CD4-positive, CD25-positive, alpha-beta regulatory T cell (primary cell): ENCODE data around the gene SPTBN4. TPM values are rescaled to one million over a fixed set of nuclear protein-coding genes. Genes with fewer than 3 reads are reported as not detected.
"Not testable (repeated sequence)": the region's sequence is repeated elsewhere in the genome, so short reads cannot be mapped to it uniquely, and the experiment has no call there.

ENCODE experiments used
- ATAC-seq, 2 donors: fragments of 150-1000 bp; cut with Tn5 transposase; one replicate each; pipeline ENCODE4 v1.10.0; 2021; ENCODE audit warnings: low read depth in 2 of 2, moderate number of reproducible peaks in 2 of 2, moderate library complexity in 1 of 2
- DNase-seq, 3 donors: peaks; one replicate each; pipeline versions ENCODE4 v3.0.0 to v3.0.0-alpha.2; 2012 to 2022; ENCODE audit warnings: mixed read lengths in 1 of 3
- H3K27ac ChIP-seq: one replicate; pipeline ENCODE4 v1.7.0; 2013; ENCODE audit warnings: mild to moderate bottlenecking, low read length; ENCODE audit not compliant: insufficient read depth, poor library complexity, severe bottlenecking
- H3K27me3 ChIP-seq: one replicate; pipeline ENCODE4 v1.7.0; 2013; ENCODE audit warnings: low read length; ENCODE audit not compliant: control insufficient read depth, insufficient read depth
- H3K36me3 ChIP-seq: one replicate; pipeline ENCODE4 v1.7.0; 2013; ENCODE audit warnings: mild to moderate bottlenecking, low read length, moderate library complexity; ENCODE audit not compliant: control insufficient read depth, insufficient read depth
- H3K4me1 ChIP-seq: 2 replicates; pipeline ENCODE4 v1.7.0; 2013; ENCODE audit warnings: mild to moderate bottlenecking, low read length; ENCODE audit not compliant: insufficient read depth, control insufficient read depth, poor library complexity, severe bottlenecking
- H3K4me3 ChIP-seq: one replicate; pipeline ENCODE4 v1.7.0; 2013; ENCODE audit warnings: low read depth, mild to moderate bottlenecking, low read length, moderate library complexity
- H3K9me3 ChIP-seq, 2 experiments: 1 replicate in 1 of 2; 2 replicates in 1 of 2; pipeline ENCODE4 v1.7.0; 2013; ENCODE audit warnings: low read length in 2 of 2, mild to moderate bottlenecking in 1 of 2, moderate library complexity in 1 of 2; ENCODE audit not compliant: control insufficient read depth in 2 of 2
- H3K27ac Mint-ChIP-seq, 3 donors: one replicate each; pipeline ENCODE4 v1.8.0; 2020 to 2022; ENCODE audit warnings: mild to moderate bottlenecking in 3 of 3, mixed read lengths in 3 of 3, moderate library complexity in 2 of 3
- H3K27me3 Mint-ChIP-seq: one replicate; pipeline ENCODE4 v1.8.0; 2022; ENCODE audit warnings: mild to moderate bottlenecking, mixed read lengths
- H3K36me3 Mint-ChIP-seq: one replicate; pipeline ENCODE4 v1.8.0; 2020; ENCODE audit warnings: mixed read lengths
- H3K4me1 Mint-ChIP-seq, 4 donors: one replicate each; pipeline ENCODE4 v1.8.0; 2020 to 2022; ENCODE audit warnings: mixed read lengths in 4 of 4, mild to moderate bottlenecking in 1 of 4
- H3K4me3 Mint-ChIP-seq, 4 donors: one replicate each; pipeline ENCODE4 v1.8.0; 2020 to 2022; ENCODE audit warnings: mild to moderate bottlenecking in 4 of 4, mixed read lengths in 4 of 4, moderate library complexity in 3 of 4
- H3K9me3 Mint-ChIP-seq, 7 donors: one replicate each; pipeline ENCODE4 v1.8.0; 2020 to 2022; ENCODE audit warnings: mixed read lengths in 7 of 7, mild to moderate bottlenecking in 3 of 7, moderate library complexity in 2 of 7
- polyA plus RNA-seq, 4 donors: library from polyadenylated mRNA; unstranded; fragments of 300-500 nt; fragmentation: Illumina TruSeq; gene quantifications; one replicate each; pipeline ENCODE4 v1.2.3, GENCODE V29; 2021
- total RNA-seq: library from RNA; stranded (reverse); gene quantifications from one replicate; pipeline ENCODE4 v1.2.3, GENCODE V29; 2022

SPTBN4 gene
- total and polyA plus RNA-seq, 5 donors from 2014 or later, result not detected

- H3K9me3 ChIP-seq, result no peaks in the 10 kb centered on the region
- no peak for DNase-seq
- H3K27ac ChIP-seq, result no peak overlapping the region
- H3K4me1 ChIP-seq, result no peaks in the 10 kb centered on the region
- no peak for ATAC-seq
- Mint-ChIP-seq H3K27me3 (no peaks in the 10 kb centered on the region), H3K4me1 (peaks cover 0 to 3% (median 1%) of the 10 kb centered on the region in 4 donors), H3K9me3 (no peaks in the 10 kb centered on the region), H3K27ac (no peak overlapping the region), H3K4me3 (no peak overlapping the region), H3K36me3 (peaks cover 35% of the 10 kb centered on the region)
- H3K36me3 ChIP-seq, result peaks cover 22% of the 10 kb centered on the region
- no peak overlapping the region for H3K4me3 ChIP-seq
- no peaks in the 10 kb centered on the region for H3K27me3 ChIP-seq
Observed at GRCh38 chr19:40621966-40622772, 155.4 kb downstream of the SPTBN4 start.

GRCh38 chr19:40622773-40623075 lies 155.9 kb downstream of the SPTBN4 start:
- H3K36me3 Mint-ChIP-seq, result peaks cover 35% of the 10 kb centered on the region
- Histone ChIP-seq H3K9me3 (no peaks in the 10 kb centered on the region), H3K4me1 (no peaks in the 10 kb centered on the region), H3K4me3 (no peak overlapping the region), H3K27ac (no peak overlapping the region), H3K36me3 (peaks cover 22% of the 10 kb centered on the region), H3K27me3 (no peaks in the 10 kb centered on the region)
- ATAC-seq (no peak), DNase-seq (no peak)
- H3K27ac Mint-ChIP-seq, result peak overlapping the region in 1 of 3 donors; percentile 67
- H3K27me3 Mint-ChIP-seq, result no peaks in the 10 kb centered on the region
- H3K4me1 Mint-ChIP-seq, result peaks cover 0 to 3% (median 1%) of the 10 kb centered on the region in 4 donors
- no peaks in the 10 kb centered on the region for H3K9me3 Mint-ChIP-seq
- no peak overlapping the region for H3K4me3 Mint-ChIP-seq

GRCh38 chr19:40623403-40624251 lies 156.8 kb downstream of the SPTBN4 start:
- no peaks in the 10 kb centered on the region for H3K9me3 Mint-ChIP-seq

GRCh38 chr19:40624369-40625153 lies 157.8 kb downstream of the SPTBN4 start:
- H3K27ac ChIP-seq, H3K4me3 ChIP-seq, DNase-seq, H3K9me3 ChIP-seq, H3K9me3 Mint-ChIP-seq, H3K27me3 ChIP-seq, H3K4me1 Mint-ChIP-seq, H3K27me3 Mint-ChIP-seq, H3K4me1 ChIP-seq, ATAC-seq: not testable (repeated sequence)
- Mint-ChIP-seq H3K36me3 (peaks cover 25% of the 10 kb centered on the region), H3K27ac (peak overlapping the region in 2 of 3 donors; percentile 67 to 74), H3K4me3 (peak overlapping the region in 1 of 4 donors; percentile 66)
- peaks cover 17% of the 10 kb centered on the region for H3K36me3 ChIP-seq

More at GRCh38 chr19:40623403-40624251, 156.8 kb downstream of the SPTBN4 start:
- Histone ChIP-seq H3K36me3 (peaks cover 22% of the 10 kb centered on the region), H3K27me3 (no peaks in the 10 kb centered on the region), H3K4me1 (no peaks in the 10 kb centered on the region), H3K27ac (no peak overlapping the region), H3K4me3 (no peak overlapping the region), H3K9me3 (no peaks in the 10 kb centered on the region)
- DNase-seq, result no peak
- H3K27me3 Mint-ChIP-seq, result no peaks in the 10 kb centered on the region
- no peak overlapping the region for H3K4me3 Mint-ChIP-seq
- H3K36me3 Mint-ChIP-seq, result peaks cover 32% of the 10 kb centered on the region
- ATAC-seq, result no peak
- no peak overlapping the region for H3K27ac Mint-ChIP-seq
- peaks cover 0 to 3% (median 1%) of the 10 kb centered on the region in 4 donors for H3K4me1 Mint-ChIP-seq

GRCh38 chr19:40625406-40626120 lies 158.8 kb downstream of the SPTBN4 start:
- peak overlapping the region; percentile 33 to 74 (median 67) for H3K27ac Mint-ChIP-seq
- no peak for DNase-seq
- H3K9me3 Mint-ChIP-seq, result peaks cover 0 to 2% (median 0%) of the 10 kb centered on the region in 7 donors
- H3K4me1 Mint-ChIP-seq, result peaks cover 0 to 4% (median 2%) of the 10 kb centered on the region in 4 donors
- no peaks in the 10 kb centered on the region for H3K27me3 Mint-ChIP-seq
- peaks cover 26% of the 10 kb centered on the region for H3K36me3 Mint-ChIP-seq
- Histone ChIP-seq H3K27me3 (no peaks in the 10 kb centered on the region), H3K4me3 (no peak overlapping the region), H3K9me3 (no peaks in the 10 kb centered on the region), H3K36me3 (peaks cover 13% of the 10 kb centered on the region), H3K4me1 (no peaks in the 10 kb centered on the region), H3K27ac (no peak overlapping the region)
- no peak for ATAC-seq
- H3K4me3 Mint-ChIP-seq, result no peak overlapping the region

Other genes with a start within 250 kb of the SPTBN4 start
- gene TTC9B, start 248.6 kb upstream of the SPTBN4 start, total RNA-seq, result not detected
- not detected for gene TTC9B, start 248.6 kb upstream of the SPTBN4 start, polyA plus RNA-seq
- gene CCNP, start 240.3 kb upstream of the SPTBN4 start, total RNA-seq, result 1.2 TPM
- gene CCNP, start 240.3 kb upstream of the SPTBN4 start, polyA plus RNA-seq, result under 1 TPM in 1 of 4 donors, not detected in 3; 0.13 TPM
- 193 TPM for gene AKT2, start 181.7 kb upstream of the SPTBN4 start, total RNA-seq
- gene AKT2, start 181.7 kb upstream of the SPTBN4 start, polyA plus RNA-seq, result 10 to 100 TPM; 16.4 to 26.2 (median 24.8) TPM
- 12.4 TPM for gene C19orf47, start 118.6 kb upstream of the SPTBN4 start, total RNA-seq
- 1 to 10 TPM; 5.9 to 8.3 (median 6.7) TPM for gene C19orf47, start 118.6 kb upstream of the SPTBN4 start, polyA plus RNA-seq
- gene PLD3, start 118.3 kb upstream of the SPTBN4 start, total RNA-seq, result 73.7 TPM
- 10 to 100 TPM; 49.2 to 60.8 (median 50.0) TPM for gene PLD3, start 118.3 kb upstream of the SPTBN4 start, polyA plus RNA-seq
- gene HIPK4, start 76.8 kb upstream of the SPTBN4 start, total RNA-seq, result not detected
- not detected for gene HIPK4, start 76.8 kb upstream of the SPTBN4 start, polyA plus RNA-seq
- gene PRX, start 53.6 kb upstream of the SPTBN4 start, total RNA-seq, result 1.3 TPM
- gene PRX, start 53.6 kb upstream of the SPTBN4 start, polyA plus RNA-seq, result under 1 TPM in 3 of 4 donors, not detected in 1; 0.08 to 0.55 (median 0.22) TPM
- 17.0 TPM for gene SERTAD1, start 41.0 kb upstream of the SPTBN4 start, total RNA-seq
- 1 to 10 TPM; 5.5 to 8.5 (median 5.9) TPM for gene SERTAD1, start 41.0 kb upstream of the SPTBN4 start, polyA plus RNA-seq
- 19.5 TPM for gene SERTAD3, start 22.7 kb upstream of the SPTBN4 start, total RNA-seq
- 1 to 10 TPM; 3.1 to 7.6 (median 6.3) TPM for gene SERTAD3, start 22.7 kb upstream of the SPTBN4 start, polyA plus RNA-seq
- 6.2 TPM for gene BLVRB, start 1.3 kb upstream of the SPTBN4 start, total RNA-seq
- 10 to 100 TPM; 19.1 to 48.6 (median 24.1) TPM for gene BLVRB, start 1.3 kb upstream of the SPTBN4 start, polyA plus RNA-seq
- 195 TPM for gene SHKBP1, start 109.9 kb downstream of the SPTBN4 start, total RNA-seq
- 100 to 1,000 TPM; 120 to 172 (median 151) TPM for gene SHKBP1, start 109.9 kb downstream of the SPTBN4 start, polyA plus RNA-seq
- 115 TPM for gene LTBP4, start 134.4 kb downstream of the SPTBN4 start, total RNA-seq
- 10 to 100 TPM; 20.7 to 32.0 (median 26.7) TPM for gene LTBP4, start 134.4 kb downstream of the SPTBN4 start, polyA plus RNA-seq
- 10.4 TPM for gene NUMBL, start 223.7 kb downstream of the SPTBN4 start, total RNA-seq
- 1 to 10 TPM in 1 of 4 donors, under 1 TPM in 3; 0.17 to 1.3 (median 0.43) TPM for gene NUMBL, start 223.7 kb downstream of the SPTBN4 start, polyA plus RNA-seq
- 32.4 TPM for gene COQ8B, start 249.9 kb downstream of the SPTBN4 start, total RNA-seq
- 10 to 100 TPM; 10.6 to 15.0 (median 13.5) TPM for gene COQ8B, start 249.9 kb downstream of the SPTBN4 start, polyA plus RNA-seq